PC-9 (cell line): ENCODE data around the gene ALG2. TPM values are rescaled to one million over a fixed set of nuclear protein-coding genes. Genes with fewer than 3 reads are reported as not detected.

Experiments used
- BruUV-seq: library from RNA; stranded (reverse); fragments of 400-500 nt; replicated peaks from 2 replicates; lab custom pipeline; 2021; lab: Mats Ljungman, UMichigan
- CTCF ChIA-PET: fragments of 300-600 bp; sonication (Branson Sonifier 250); formaldehyde crosslinking; loops from one replicate; lab custom pipeline; 2022; ENCODE audit warnings: antibody characterized with exemption; lab: Charles Lee
- POLR2A ChIA-PET: fragments of 300-600 bp; sonication (Branson Sonifier 250); formaldehyde crosslinking; loops from one replicate; lab custom pipeline; 2022; ENCODE audit warnings: antibody characterized with exemption; ENCODE audit not compliant: unreplicated experiment; lab: Charles Lee
- DNase-seq, 2 experiments: peaks; one replicate each; pipeline versions ENCODE4 v3.0.0 to v3.0.0-alpha.2; 2015 to 2022; ENCODE audit warnings: mixed read lengths in 1 of 2
- H2AFZ ChIP-seq: fragments of 200-600 bp; sonication (generic); 2 replicates; pipeline ENCODE4 v1.8.1; 2017; ENCODE audit warnings: antibody characterized with exemption
- H3F3A ChIP-seq: fragments of 200-600 bp; sonication (generic); 2 replicates; pipeline ENCODE4 v1.8.1; 2017; ENCODE audit warnings: antibody characterized with exemption, mild to moderate bottlenecking, low read depth; ENCODE audit not compliant: insufficient read depth
- H3K27ac ChIP-seq: fragments of 200-600 bp; sonication (generic); 2 replicates; pipeline ENCODE4 v1.6.1; 2016; ENCODE audit warnings: mixed run types
- H3K27me3 ChIP-seq: fragments of 200-600 bp; sonication (generic); 2 replicates; pipeline ENCODE4 v1.6.1; 2016; ENCODE audit warnings: low read depth, mixed run types; ENCODE audit not compliant: insufficient read depth
- H3K36me3 ChIP-seq: fragments of 200-600 bp; sonication (generic); 2 replicates; pipeline ENCODE4 v1.6.1; 2016; ENCODE audit warnings: low read depth, mixed run types
- H3K4me1 ChIP-seq: fragments of 200-600 bp; sonication (generic); replicated peaks from 2 replicates; pipeline ENCODE4 v1.6.1; 2016; ENCODE audit warnings: mixed run types; ENCODE audit not compliant: insufficient read depth
- H3K4me2 ChIP-seq: fragments of 200-600 bp; sonication (generic); 2 replicates; pipeline ENCODE4 v1.6.1; 2017; ENCODE audit warnings: mixed run types
- H3K4me3 ChIP-seq: fragments of 200-600 bp; sonication (generic); 2 replicates; pipeline ENCODE4 v1.6.1; 2016; ENCODE audit warnings: mixed run types
- H3K79me2 ChIP-seq: fragments of 200-600 bp; sonication (generic); 2 replicates; pipeline ENCODE4 v1.6.1; 2017; ENCODE audit warnings: low read depth, mixed run types
- H3K9me2 ChIP-seq: fragments of 200-600 bp; sonication (generic); 2 replicates; pipeline ENCODE4 v1.8.1; 2017; ENCODE audit warnings: mild to moderate bottlenecking; ENCODE audit not compliant: insufficient read depth
- H3K9me3 ChIP-seq: fragments of 200-600 bp; sonication (generic); 2 replicates; pipeline ENCODE4 v1.8.1; 2016; ENCODE audit warnings: low read depth; ENCODE audit not compliant: insufficient read depth
- H4K20me1 ChIP-seq: fragments of 200-600 bp; sonication (generic); 2 replicates; pipeline ENCODE4 v1.8.1; 2017; ENCODE audit not compliant: insufficient read depth
- CTCF ChIP-seq: fragments of 200-600 bp; sonication (generic); conservative IDR thresholded peaks from 2 replicates; pipeline ENCODE4 v1.6.1; 2017; ENCODE audit warnings: mixed run types, antibody characterized with exemption, mild to moderate bottlenecking, moderate library complexity
- EZH2 ChIP-seq: fragments of 200-600 bp; sonication (generic); IDR thresholded peaks from 2 replicates; pipeline ENCODE4 v1.8.0; 2017; ENCODE audit warnings: antibody characterized with exemption, low read depth
- intact Hi-C: fragments of 100-400 bp; cut with micrococcal nuclease; formaldehyde crosslinking; loops from one replicate; pipeline ENCODE4 v1.10.0; 2022; ENCODE audit not compliant: unreplicated experiment
- total RNA-seq: library from RNA; stranded (reverse); gene quantifications from 2 replicates; pipeline ENCODE4 v1.2.3, GENCODE V29; 2021

Gene ALG2
- total RNA-seq, 1 experiment from 2014 or later, result 30.2 TPM

- POLR2A ChIA-PET, result interaction anchor here (0.5 kb wide), 1 partner anchor 34 kb away, joined by 3 read pairs; no protein-coding TSS in a partner anchor
- Histone ChIP-seq H3F3A (no peaks in the 10 kb centered on the region), H3K9me3 (no peaks in the 10 kb centered on the region), H3K27ac (no peak overlapping the region), H3K9me2 (no peaks in the 10 kb centered on the region), H3K4me1 (no peaks in the 10 kb centered on the region), H3K4me2 (no peak overlapping the region), H3K4me3 (no peak overlapping the region), H4K20me1 (no peaks in the 10 kb centered on the region), H3K79me2 (no peaks in the 10 kb centered on the region), H3K27me3 (no peaks in the 10 kb centered on the region), H3K36me3 (no peaks in the 10 kb centered on the region), H2AFZ (no peak overlapping the region)
- no peak for DNase-seq
- intact Hi-C loops, result no loop called here
- TF ChIP-seq EZH2, result no peak
- CTCF ChIA-PET, result no interaction called here
- BruUV-seq, result no TSS peak
These were observed 22.9 kb upstream of the ALG2 start for GRCh38 chr9:99244344-99245260.

GRCh38 chr9:99241106-99241505 lies 19.4 kb upstream of the ALG2 start:
- H3F3A ChIP-seq, result no peaks in the 10 kb centered on the region
- H2AFZ ChIP-seq, result no peak overlapping the region
- H3K27me3 ChIP-seq, result no peaks in the 10 kb centered on the region
- H3K36me3 ChIP-seq, result no peaks in the 10 kb centered on the region
- intact Hi-C loops, result no loop called here
- no peak overlapping the region for H3K27ac ChIP-seq
- no peaks in the 10 kb centered on the region for H3K9me2 ChIP-seq
- H3K4me3 ChIP-seq, result no peak overlapping the region
- H3K4me2 ChIP-seq, result no peak overlapping the region
- H4K20me1 ChIP-seq, result no peaks in the 10 kb centered on the region
- no TSS peak for BruUV-seq
- DNase-seq, result no peak
- ChIA-PET POLR2A (interaction anchor here (0.7 kb wide), 1 partner anchor 8 kb away, joined by 3 read pairs; no protein-coding TSS in a partner anchor), CTCF (no interaction called here)
- no peaks in the 10 kb centered on the region for H3K9me3 ChIP-seq
- H3K4me1 ChIP-seq, result no peaks in the 10 kb centered on the region
- H3K79me2 ChIP-seq, result no peaks in the 10 kb centered on the region
- no peak for TF ChIP-seq CTCF
- no peak for TF ChIP-seq EZH2

DNA sequence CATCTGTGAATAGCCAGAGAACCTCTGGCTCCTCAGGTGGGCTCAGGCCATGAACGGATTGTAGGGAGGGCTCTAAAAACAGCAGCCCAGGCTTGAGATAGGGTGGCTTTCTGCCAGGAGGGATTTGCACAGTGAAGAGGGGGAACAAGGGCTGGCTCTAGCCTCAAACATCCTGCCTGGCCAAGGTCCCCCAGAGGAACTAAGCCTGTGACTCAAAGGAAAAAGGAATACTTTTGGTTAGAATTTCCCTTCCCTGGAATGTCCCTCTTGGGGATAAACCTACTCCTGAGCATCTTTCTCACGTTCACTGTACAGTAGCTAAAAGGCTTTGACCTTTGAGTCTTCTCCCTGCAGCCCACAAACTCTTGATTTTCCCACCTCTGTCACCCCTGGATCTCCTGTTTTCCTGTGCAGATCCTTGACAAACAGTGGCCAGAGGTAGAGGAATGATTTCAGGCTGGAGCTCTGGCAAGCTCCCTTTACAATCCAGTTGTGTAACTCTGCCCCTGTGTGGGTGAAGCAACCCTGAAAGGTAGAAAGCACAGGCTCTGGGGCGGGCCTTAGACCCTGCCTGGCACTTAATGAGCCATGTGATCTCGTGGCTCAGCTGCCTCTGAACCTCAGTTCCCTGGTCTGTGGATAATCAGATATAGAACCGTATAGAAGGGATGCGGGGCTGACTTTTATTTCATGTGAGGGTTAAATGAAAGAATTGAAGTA lies 17.8 kb upstream of the ALG2 start:
- Histone ChIP-seq H3K4me2 (no peak overlapping the region), H3K27ac (no peak overlapping the region), H3K27me3 (no peaks in the 10 kb centered on the region), H3K9me2 (no peaks in the 10 kb centered on the region), H3K4me1 (no peaks in the 10 kb centered on the region), H4K20me1 (no peaks in the 10 kb centered on the region), H3K79me2 (no peaks in the 10 kb centered on the region), H2AFZ (no peak overlapping the region), H3K4me3 (no peak overlapping the region), H3K36me3 (no peaks in the 10 kb centered on the region), H3F3A (no peaks in the 10 kb centered on the region), H3K9me3 (no peaks in the 10 kb centered on the region)
- ChIA-PET POLR2A (no interaction called here), CTCF (no interaction called here)
- BruUV-seq, result no TSS peak
- DNase-seq, result no peak
- intact Hi-C loops, result no loop called here
- TF ChIP-seq EZH2 (no peak), CTCF (no peak)
